ENCODE data around the gene CAMTA1. TPM values are rescaled to one million over a fixed set of nuclear protein-coding genes. Genes with fewer than 3 reads are reported as not detected.

CAMTA1 gene
- total RNA-seq, 5 donors from 2014 or later (not counting 1 experiment from before 2014, with no cell fraction given): 29.7 to 37.4 (median 34.6) TPM

- 85% methylated on average over 15 of the region's 15 CpGs for WGBS (ENCODE audit: insufficient coverage)
- no peak for DNase-seq
- ChIA-PET CTCF (no interaction called here), POLR2A (no interaction called here)
- Mint-ChIP-seq H3K9me3 (no peaks in the 10 kb centered on the region), H3K27ac (no peak overlapping the region), H3K4me1 (no peaks in the 10 kb centered on the region), H3K4me3 (no peak overlapping the region), H3K27me3 (peaks cover 7 to 9% of the 10 kb centered on the region in 2 donors), H3K36me3 (no peaks in the 10 kb centered on the region)
- no peak overlapping the region for H3K27ac ChIP-seq (ENCODE audit: low read length)
- H3K4me3 ChIP-seq (ENCODE audit: control insufficient read depth in 1 of 2, extremely low read depth in 1 of 2, low read length in 1 of 2): no peak overlapping the region
- H3K4me1 ChIP-seq (ENCODE audit: control insufficient read depth in 1 of 2, extremely low read depth in 1 of 2, insufficient read depth in 2 of 2, low read length in 2 of 2): no peaks in the 10 kb centered on the region
- H3K36me3 ChIP-seq (ENCODE audit: control insufficient read depth in 2 of 2, extremely low read depth in 1 of 2, insufficient read depth in 1 of 2, low read length in 1 of 2): no peaks in the 10 kb centered on the region
- H3K9me3 ChIP-seq: no peaks in the 10 kb centered on the region
- no peak for ATAC-seq (replicated peaks in 1 of 4)
- H3K27me3 ChIP-seq (replicated peaks in 1 of 2; ENCODE audit: control insufficient read depth in 2 of 2, extremely low read depth in 1 of 2, insufficient read depth in 2 of 2, low read length in 1 of 2): peaks cover 0 to 30% of the 10 kb centered on the region in 2 experiments
Measured at GRCh38 chr1:7560601-7561181, 775.4 kb downstream of the CAMTA1 start.

GRCh38 chr1:7561331-7561921 is 776.2 kb downstream of the CAMTA1 start:
- ChIA-PET CTCF (no interaction called here), POLR2A (no interaction called here)
- no peaks in the 10 kb centered on the region for H3K36me3 Mint-ChIP-seq
- H3K9me3 ChIP-seq: no peaks in the 10 kb centered on the region
- H3K4me1 ChIP-seq (ENCODE audit: control insufficient read depth in 1 of 2, extremely low read depth in 1 of 2, insufficient read depth in 2 of 2, low read length in 2 of 2): no peaks in the 10 kb centered on the region
- DNase-seq (no peak), ATAC-seq (replicated peaks in 1 of 4) (no peak)
- H3K9me3 Mint-ChIP-seq: no peaks in the 10 kb centered on the region
- H3K27ac ChIP-seq (ENCODE audit: low read length): no peak overlapping the region
- H3K27me3 Mint-ChIP-seq: peaks cover 3 to 8% of the 10 kb centered on the region in 2 donors
- H3K36me3 ChIP-seq (ENCODE audit: control insufficient read depth in 2 of 2, extremely low read depth in 1 of 2, insufficient read depth in 1 of 2, low read length in 1 of 2): no peaks in the 10 kb centered on the region
- H3K27me3 ChIP-seq (replicated peaks in 1 of 2; ENCODE audit: control insufficient read depth in 2 of 2, extremely low read depth in 1 of 2, insufficient read depth in 2 of 2, low read length in 1 of 2): peaks cover 0 to 30% of the 10 kb centered on the region in 2 experiments
- no peak overlapping the region for H3K4me3 Mint-ChIP-seq
- 73% methylated on average over 12 of the region's 16 CpGs for WGBS (ENCODE audit: insufficient coverage)
- no peaks in the 10 kb centered on the region for H3K4me1 Mint-ChIP-seq
- no peak overlapping the region for H3K27ac Mint-ChIP-seq
- H3K4me3 ChIP-seq (ENCODE audit: control insufficient read depth in 1 of 2, extremely low read depth in 1 of 2, low read length in 1 of 2): no peak overlapping the region

DNA sequence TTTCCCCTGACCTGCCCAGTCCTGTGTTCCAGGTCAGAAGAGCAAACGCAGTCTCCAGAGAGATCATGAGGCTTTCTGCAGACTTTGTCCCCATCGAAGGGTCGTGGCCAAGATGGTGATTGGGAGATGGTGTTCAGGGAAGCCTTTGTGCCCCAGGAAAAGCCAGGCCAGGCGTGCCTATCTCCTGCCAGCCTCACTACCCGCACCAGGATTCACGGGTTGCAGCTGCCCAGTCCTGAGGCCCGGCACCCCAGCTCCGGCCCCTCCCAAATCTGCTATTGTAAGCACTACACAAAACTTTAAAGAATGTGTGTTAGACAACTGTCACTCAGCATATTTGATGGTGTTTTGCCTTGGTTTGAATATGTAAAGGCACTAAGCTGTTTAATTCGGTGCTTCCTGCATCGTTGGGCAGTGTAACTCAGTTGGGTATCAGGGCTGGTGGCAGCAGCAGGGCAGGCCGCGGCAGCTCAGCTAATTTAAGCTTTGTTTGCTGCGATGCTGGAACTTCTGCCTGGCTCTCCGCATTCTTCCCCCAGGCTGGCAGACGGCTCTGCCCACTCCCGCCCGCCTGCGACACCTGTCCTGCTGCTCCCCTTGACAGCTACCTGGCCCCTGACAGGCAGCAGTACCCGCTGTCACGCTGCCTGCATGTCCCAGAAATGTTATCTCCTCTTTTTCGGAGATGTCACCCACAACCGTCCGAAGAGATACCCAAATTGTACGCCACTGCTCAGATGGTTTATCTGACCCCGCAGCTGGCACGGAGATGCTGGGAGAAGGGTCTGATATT is 776.9 kb downstream of the CAMTA1 start:
- Mint-ChIP-seq H3K36me3 (no peaks in the 10 kb centered on the region), H3K4me1 (no peaks in the 10 kb centered on the region), H3K27me3 (peaks cover 0 to 4% of the 10 kb centered on the region in 2 donors), H3K27ac (no peak overlapping the region), H3K4me3 (no peak overlapping the region), H3K9me3 (no peaks in the 10 kb centered on the region)
- no peak for ATAC-seq (replicated peaks in 1 of 4)
- no peak for DNase-seq
- 90% methylated on average over 15 of the region's 26 CpGs for WGBS (ENCODE audit: insufficient coverage)
- Histone ChIP-seq H3K36me3 (ENCODE audit: control insufficient read depth in 2 of 2, extremely low read depth in 1 of 2, insufficient read depth in 1 of 2, low read length in 1 of 2) (no peaks in the 10 kb centered on the region), H3K4me1 (ENCODE audit: control insufficient read depth in 1 of 2, extremely low read depth in 1 of 2, insufficient read depth in 2 of 2, low read length in 2 of 2) (no peaks in the 10 kb centered on the region), H3K27ac (ENCODE audit: low read length) (no peak overlapping the region), H3K9me3 (no peaks in the 10 kb centered on the region), H3K4me3 (ENCODE audit: control insufficient read depth in 1 of 2, extremely low read depth in 1 of 2, low read length in 1 of 2) (no peak overlapping the region), H3K27me3 (replicated peaks in 1 of 2; ENCODE audit: control insufficient read depth in 2 of 2, extremely low read depth in 1 of 2, insufficient read depth in 2 of 2, low read length in 1 of 2) (peaks cover 0 to 28% of the 10 kb centered on the region in 2 experiments)
- CTCF ChIA-PET: no interaction called here
- POLR2A ChIA-PET: no interaction called here

DNA sequence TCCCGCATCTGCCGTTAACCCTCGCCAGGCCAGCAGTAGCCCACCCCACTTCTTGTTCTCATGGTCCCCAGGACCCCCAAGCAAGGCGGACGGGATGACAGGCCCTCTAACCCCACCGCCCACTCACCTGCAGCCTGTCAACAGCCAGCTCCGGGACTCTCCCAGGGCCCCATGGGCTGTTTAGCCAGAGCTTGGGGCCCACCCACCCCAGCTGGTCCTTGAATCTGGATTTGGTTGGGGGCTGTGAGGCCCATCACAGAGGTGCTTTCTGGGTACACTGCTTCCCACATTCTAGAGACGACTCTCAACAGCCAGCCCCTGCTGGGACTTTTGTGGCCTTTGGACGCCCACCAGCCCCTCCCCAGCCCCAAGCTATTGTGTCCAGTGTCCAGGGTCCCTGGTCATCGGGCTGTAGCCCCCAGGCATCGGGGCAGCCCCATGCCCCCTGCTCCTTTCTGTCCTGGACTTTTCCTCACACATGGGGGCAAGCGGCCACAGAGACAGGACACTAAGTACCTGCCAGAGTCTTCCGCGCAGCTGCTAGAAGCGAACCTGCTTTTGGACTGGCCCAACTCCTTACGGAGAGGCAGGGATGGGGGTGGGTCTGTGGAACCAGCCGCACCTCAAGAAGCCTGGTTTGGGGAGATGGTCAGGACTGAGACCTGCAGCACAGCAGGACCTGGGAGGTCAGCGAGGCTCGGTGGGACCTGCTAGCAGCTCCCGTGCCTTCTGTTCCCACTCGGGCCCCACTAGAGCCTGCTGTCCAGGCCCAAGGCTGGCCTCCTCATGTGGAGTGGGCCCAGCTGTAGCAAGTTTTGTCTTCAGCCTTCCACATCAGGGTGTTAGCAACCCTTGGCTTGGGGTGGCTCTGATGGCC is 777.7 kb downstream of the CAMTA1 start:
- ATAC-seq (replicated peaks in 1 of 4) (no peak), DNase-seq (no peak)
- Mint-ChIP-seq H3K9me3 (no peaks in the 10 kb centered on the region), H3K4me3 (no peak overlapping the region), H3K27me3 (peaks cover 0 to 4% of the 10 kb centered on the region in 2 donors), H3K4me1 (no peaks in the 10 kb centered on the region), H3K36me3 (no peaks in the 10 kb centered on the region), H3K27ac (no peak overlapping the region)
- no peaks in the 10 kb centered on the region for H3K4me1 ChIP-seq (ENCODE audit: control insufficient read depth in 1 of 2, extremely low read depth in 1 of 2, insufficient read depth in 2 of 2, low read length in 2 of 2)
- no peak overlapping the region for H3K4me3 ChIP-seq (ENCODE audit: control insufficient read depth in 1 of 2, extremely low read depth in 1 of 2, low read length in 1 of 2)
- H3K27ac ChIP-seq (ENCODE audit: low read length): no peak overlapping the region
- no peaks in the 10 kb centered on the region for H3K36me3 ChIP-seq (ENCODE audit: control insufficient read depth in 2 of 2, extremely low read depth in 1 of 2, insufficient read depth in 1 of 2, low read length in 1 of 2)
- no peaks in the 10 kb centered on the region for H3K9me3 ChIP-seq
- H3K27me3 ChIP-seq (replicated peaks in 1 of 2; ENCODE audit: control insufficient read depth in 2 of 2, extremely low read depth in 1 of 2, insufficient read depth in 2 of 2, low read length in 1 of 2): peaks cover 0 to 26% of the 10 kb centered on the region in 2 experiments
- POLR2A ChIA-PET: no interaction called here
- WGBS (ENCODE audit: insufficient coverage): 80% methylated on average over 14 of the region's 21 CpGs
- CTCF ChIA-PET: no interaction called here

- Mint-ChIP-seq H3K4me1 (no peaks in the 10 kb centered on the region), H3K27ac (no peak overlapping the region), H3K4me3 (no peak overlapping the region), H3K36me3 (no peaks in the 10 kb centered on the region), H3K27me3 (peaks cover 0 to 4% of the 10 kb centered on the region in 2 donors), H3K9me3 (no peaks in the 10 kb centered on the region)
- H3K27me3 ChIP-seq (replicated peaks in 1 of 2; ENCODE audit: control insufficient read depth in 2 of 2, extremely low read depth in 1 of 2, insufficient read depth in 2 of 2, low read length in 1 of 2): peaks cover 0 to 18% of the 10 kb centered on the region in 2 experiments
- WGBS (ENCODE audit: insufficient coverage): 85% methylated on average over 12 of the region's 12 CpGs
- no peak overlapping the region for H3K4me3 ChIP-seq (ENCODE audit: control insufficient read depth in 1 of 2, extremely low read depth in 1 of 2, low read length in 1 of 2)
- H3K4me1 ChIP-seq (ENCODE audit: control insufficient read depth in 1 of 2, extremely low read depth in 1 of 2, insufficient read depth in 2 of 2, low read length in 2 of 2): no peaks in the 10 kb centered on the region
- H3K36me3 ChIP-seq (ENCODE audit: control insufficient read depth in 2 of 2, extremely low read depth in 1 of 2, insufficient read depth in 1 of 2, low read length in 1 of 2): no peaks in the 10 kb centered on the region
- CTCF ChIA-PET: no interaction called here
- no peak overlapping the region for H3K27ac ChIP-seq (ENCODE audit: low read length)
- POLR2A ChIA-PET: no interaction called here
- H3K9me3 ChIP-seq: no peaks in the 10 kb centered on the region
- ATAC-seq (replicated peaks in 1 of 4) (no peak), DNase-seq (no peak)
Measured at GRCh38 chr1:7564137-7564536, 778.9 kb downstream of the CAMTA1 start.

DNA sequence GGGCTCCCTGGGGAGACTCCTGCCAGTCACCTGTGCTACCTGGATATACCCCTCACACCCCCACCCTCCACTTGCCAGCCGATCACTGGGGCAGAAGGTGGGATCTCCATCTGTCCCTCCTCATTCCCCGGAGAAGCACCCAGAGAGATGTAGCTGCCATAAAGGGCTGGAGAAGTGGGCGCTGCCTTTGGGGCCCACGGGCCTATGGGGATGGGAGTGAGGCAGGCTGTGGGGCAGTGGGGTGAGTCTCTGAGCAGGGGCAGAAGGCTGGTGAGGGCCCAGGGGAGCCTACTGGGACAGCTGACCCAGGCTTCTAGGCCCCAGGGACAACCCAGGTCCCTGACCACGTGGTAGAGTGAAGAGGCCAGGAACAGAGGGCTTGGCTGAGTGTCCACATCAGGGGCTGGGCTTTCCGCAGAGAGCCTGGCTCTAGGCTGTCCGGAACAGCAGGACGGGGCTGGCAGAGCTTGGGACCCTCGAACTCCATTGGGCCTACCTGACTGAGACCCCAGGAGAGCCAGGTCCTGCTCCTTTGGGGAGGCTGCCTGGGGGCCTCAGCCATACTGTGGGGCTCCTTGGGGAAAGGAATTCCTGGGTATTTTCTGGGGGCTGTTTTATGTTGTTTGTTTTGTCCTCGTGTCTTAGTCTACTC is 780.0 kb downstream of the CAMTA1 start:
- Mint-ChIP-seq H3K27ac (no peak overlapping the region), H3K4me3 (no peak overlapping the region), H3K4me1 (no peaks in the 10 kb centered on the region), H3K27me3 (peaks cover 0 to 4% of the 10 kb centered on the region in 2 donors), H3K9me3 (no peaks in the 10 kb centered on the region), H3K36me3 (no peaks in the 10 kb centered on the region)
- Histone ChIP-seq H3K36me3 (ENCODE audit: control insufficient read depth in 2 of 2, extremely low read depth in 1 of 2, insufficient read depth in 1 of 2, low read length in 1 of 2) (no peaks in the 10 kb centered on the region), H3K27me3 (replicated peaks in 1 of 2; ENCODE audit: control insufficient read depth in 2 of 2, extremely low read depth in 1 of 2, insufficient read depth in 2 of 2, low read length in 1 of 2) (peaks cover 0 to 17% of the 10 kb centered on the region in 2 experiments), H3K4me3 (ENCODE audit: control insufficient read depth in 1 of 2, extremely low read depth in 1 of 2, low read length in 1 of 2) (no peak overlapping the region), H3K9me3 (no peaks in the 10 kb centered on the region), H3K4me1 (ENCODE audit: control insufficient read depth in 1 of 2, extremely low read depth in 1 of 2, insufficient read depth in 2 of 2, low read length in 2 of 2) (no peaks in the 10 kb centered on the region), H3K27ac (ENCODE audit: low read length) (no peak overlapping the region)
- no peak for DNase-seq
- no peak for ATAC-seq (replicated peaks in 1 of 4)
- whole genome bisulfite sequencing (ENCODE audit: insufficient coverage): 88% methylated on average over 6 of the region's 10 CpGs
- POLR2A ChIA-PET: no interaction called here
- CTCF ChIA-PET: no interaction called here

Data from T-cell (primary cell).